GM13977 (cell line): ENCODE data around the gene ADAMTSL5.
A peak's percentile ranks its signal among the peaks of the same experiment; 100 is the strongest.

Experiments
- DNase-seq: peaks from one replicate; pipeline ENCODE4 v3.0.0; 2012; ENCODE audit warnings: low spot score
- in situ Hi-C: fragments of 300-500 bp; cut with MboI; formaldehyde crosslinking; loops from one replicate; pipeline ENCODE4 v1.12.0; 2022; ENCODE audit warnings: low sequenced_read_pairs, low pct_unique_long_range_greater_than_20kb, mixed read lengths, inconsistent platforms; ENCODE audit not compliant: unreplicated experiment
- TF ChIP-seq, protein P1 (sequence below): IDR thresholded peaks from 2 replicates; pipeline ENCODE4 v1.5.1; 2012; ENCODE audit warnings: mild to moderate bottlenecking, control low read depth; ENCODE audit not compliant: insufficient read depth; ENCODE audit errors: extremely low read depth, missing control alignments

Gene ADAMTSL5

DNA sequence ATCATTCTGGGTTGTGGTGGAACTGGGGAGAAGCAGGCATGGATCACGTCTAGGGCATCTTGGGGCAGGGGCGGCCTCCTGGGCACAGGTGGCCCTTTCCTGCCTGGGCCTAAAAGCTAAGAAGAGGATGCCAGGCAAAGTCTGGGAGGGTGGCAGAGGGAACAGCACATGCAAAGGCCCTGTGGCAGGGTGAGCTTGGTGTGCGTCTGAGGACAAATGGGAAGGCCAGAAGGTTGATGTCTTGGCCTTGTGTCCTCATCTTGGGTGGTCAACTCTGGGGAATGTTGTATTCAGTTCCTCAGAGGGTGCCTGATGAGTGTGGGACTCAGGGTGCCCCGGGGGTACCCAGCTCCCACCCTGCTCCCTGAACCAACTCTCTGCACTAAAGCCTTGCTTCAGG lies 5.7 kb upstream of the ADAMTSL5 start:
- in situ Hi-C loops: no loop called here
- no peak for DNase-seq
- TF ChIP-seq, protein P1, sequence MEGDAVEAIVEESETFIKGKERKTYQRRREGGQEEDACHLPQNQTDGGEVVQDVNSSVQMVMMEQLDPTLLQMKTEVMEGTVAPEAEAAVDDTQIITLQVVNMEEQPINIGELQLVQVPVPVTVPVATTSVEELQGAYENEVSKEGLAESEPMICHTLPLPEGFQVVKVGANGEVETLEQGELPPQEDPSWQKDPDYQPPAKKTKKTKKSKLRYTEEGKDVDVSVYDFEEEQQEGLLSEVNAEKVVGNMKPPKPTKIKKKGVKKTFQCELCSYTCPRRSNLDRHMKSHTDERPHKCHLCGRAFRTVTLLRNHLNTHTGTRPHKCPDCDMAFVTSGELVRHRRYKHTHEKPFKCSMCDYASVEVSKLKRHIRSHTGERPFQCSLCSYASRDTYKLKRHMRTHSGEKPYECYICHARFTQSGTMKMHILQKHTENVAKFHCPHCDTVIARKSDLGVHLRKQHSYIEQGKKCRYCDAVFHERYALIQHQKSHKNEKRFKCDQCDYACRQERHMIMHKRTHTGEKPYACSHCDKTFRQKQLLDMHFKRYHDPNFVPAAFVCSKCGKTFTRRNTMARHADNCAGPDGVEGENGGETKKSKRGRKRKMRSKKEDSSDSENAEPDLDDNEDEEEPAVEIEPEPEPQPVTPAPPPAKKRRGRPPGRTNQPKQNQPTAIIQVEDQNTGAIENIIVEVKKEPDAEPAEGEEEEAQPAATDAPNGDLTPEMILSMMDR: no peak

DNA sequence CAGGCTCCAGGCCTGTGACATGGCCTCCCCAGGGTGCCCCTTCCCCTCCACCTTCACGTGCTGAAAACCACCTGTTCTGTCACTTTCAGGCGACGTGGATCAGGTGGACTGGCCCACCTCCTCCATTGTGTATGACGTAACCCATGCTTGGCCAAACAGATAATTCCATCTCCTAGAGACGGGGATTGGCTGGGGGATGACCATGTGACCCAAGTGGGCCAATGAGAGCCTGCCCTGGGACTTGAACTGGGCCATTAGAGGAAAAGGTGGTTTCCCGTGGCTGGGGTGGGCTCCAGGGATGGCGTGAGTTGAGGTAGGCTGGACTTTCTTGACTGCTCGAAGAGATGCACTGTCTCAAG lies 3.6 kb upstream of the ADAMTSL5 start:
- no peak for DNase-seq
- TF ChIP-seq, protein P1: no peak
- in situ Hi-C loops: no loop called here

DNA sequence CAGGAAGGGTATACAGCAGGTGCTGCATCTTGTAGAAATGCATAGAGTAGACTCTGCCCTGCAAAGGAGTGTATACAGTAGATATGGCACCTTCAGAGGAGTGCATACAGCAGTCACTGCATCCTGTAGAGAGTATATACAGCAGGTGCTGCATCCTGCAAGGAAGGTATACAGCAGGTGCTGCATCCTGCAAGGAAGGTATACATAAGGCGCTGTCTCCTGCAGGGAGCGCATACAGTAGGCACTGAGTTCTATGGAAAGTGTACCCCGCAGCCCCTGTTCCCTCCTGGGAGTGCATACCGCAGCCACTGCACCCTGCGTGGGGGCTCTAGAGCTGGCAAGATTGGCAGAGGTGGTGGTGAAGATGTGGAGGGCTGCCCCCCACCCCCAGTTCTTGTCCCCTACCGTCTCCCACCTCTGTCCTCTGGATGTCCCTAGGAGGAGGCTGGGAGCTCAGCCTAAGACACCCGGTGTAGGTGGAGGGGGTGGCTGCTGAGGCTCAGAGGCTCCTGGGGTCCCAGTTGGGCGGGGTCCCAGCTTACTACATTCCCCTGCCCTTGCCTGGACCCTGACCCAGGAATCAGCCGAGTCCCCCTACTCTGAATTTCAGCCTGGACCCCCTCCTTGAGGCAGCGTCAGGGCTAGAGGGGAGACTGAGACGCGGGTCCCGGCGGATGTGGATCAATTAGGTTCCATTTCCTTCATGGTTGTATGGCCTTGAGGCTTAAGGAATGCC lies 2.3 kb upstream of the ADAMTSL5 start:
- TF ChIP-seq, protein P1: no peak
- DNase-seq: no peak
- in situ Hi-C loops: no loop called here

DNA sequence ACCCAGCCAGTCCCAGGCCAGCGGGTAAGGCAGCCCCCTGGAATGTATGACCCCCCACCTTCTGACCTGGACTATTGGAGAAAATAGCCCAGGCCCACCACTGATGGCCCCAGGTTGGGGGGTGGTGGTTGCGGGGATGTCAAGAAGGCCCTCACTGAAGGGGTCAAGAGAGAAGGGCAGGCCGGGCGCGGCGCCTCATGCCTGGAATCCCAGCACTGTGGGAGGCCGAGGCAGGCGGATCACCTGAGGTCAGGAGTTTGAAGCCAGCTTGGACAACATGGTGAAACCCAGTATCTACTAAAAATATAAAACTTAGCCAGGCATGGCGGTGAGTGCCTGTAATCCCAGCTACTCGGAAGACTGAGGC lies 1.5 kb upstream of the ADAMTSL5 start:
- in situ Hi-C loops: no loop called here
- TF ChIP-seq, protein P1: no peak
- no peak for DNase-seq

DNA sequence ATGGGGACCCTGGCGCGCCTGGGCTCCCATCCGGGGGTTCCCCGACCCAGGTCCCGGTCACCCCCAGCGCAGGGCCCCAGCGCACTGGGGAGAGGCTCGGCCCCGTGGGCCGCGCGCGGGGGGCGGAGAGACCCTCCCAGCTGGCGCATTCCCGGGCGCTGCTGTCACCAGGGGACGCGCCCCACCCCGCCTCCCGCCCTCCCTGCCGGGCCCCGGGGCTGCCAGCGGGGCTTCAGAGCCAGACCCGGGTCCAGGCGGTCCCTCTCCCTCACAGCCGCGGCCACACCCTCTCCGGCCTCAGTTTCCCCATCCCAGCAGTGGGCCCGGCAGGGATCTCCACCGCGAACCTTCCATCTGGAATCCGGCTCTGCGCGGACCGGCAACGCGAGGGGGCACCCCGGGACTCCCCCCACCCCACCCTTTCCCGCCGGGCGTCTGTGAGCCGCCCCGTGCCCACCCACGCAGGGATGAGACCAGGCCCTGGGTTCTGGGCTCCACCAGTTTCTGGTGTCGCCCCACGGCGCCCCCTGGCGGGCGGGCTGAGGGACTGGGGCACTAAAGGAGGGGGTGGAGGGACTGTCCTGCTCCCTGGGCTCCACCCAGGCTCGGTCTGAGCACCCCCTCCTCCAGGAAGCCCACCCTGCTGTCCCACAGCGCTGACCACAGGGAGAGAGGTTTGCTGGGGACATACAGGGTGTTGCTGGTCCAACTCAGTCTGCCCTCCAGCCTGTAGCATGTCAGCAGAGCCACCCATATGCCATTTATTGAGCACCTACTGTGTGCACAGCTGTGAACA lies 878 bp upstream of the ADAMTSL5 start:
- DNase-seq: peak; percentile 79
- TF ChIP-seq, protein P1: peak; percentile 77
- in situ Hi-C loops: no loop called here

DNA sequence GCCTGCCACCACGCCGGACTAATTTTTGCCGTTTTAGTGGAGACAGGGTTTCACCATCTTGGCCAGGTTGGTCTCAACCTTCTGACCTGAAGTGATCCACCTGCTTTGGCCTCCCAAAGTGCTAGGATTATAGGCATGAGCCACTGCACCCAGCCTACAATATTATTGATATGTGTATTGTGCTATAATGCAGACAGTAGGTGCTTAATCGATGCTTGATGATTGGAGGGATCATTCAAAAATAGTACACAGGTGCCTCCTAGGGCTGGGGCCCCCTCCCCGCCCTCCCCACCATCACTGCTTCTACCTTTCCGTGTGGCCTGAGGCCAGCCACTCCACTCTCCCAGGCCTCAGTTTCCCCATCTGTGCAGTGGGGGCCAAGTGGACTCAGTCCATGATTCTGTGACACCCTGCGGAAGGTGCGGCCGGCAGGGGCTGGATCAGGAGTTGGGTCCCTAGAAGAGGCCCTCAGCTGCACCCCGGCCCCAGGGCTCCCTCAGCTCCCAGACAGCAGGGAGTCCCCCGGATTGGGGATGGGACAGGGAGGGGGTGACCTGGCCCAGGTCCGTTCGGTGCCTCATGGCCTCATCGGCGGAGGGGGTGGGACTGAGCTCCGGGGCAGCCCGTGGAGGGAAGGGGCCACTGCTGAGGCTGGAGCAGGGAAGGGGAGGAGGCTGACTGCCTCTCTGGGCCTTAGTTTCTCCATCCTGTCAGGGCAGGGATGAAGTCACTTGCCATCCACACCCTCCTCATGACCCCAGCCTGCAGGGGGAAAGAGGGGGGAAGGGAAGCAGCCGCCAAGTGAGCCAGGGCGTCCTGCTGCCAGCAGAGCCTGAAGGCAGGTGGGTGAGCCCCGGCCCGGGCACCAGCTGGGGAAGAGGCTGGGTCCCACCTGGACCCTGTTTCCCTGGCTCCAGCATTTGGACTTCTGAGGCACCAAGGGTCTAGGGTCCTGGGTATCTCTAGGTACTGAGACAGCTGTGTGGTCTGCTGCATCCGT lies 1.2 kb downstream of the ADAMTSL5 start:
- DNase-seq: no peak
- in situ Hi-C loops: no loop called here
- TF ChIP-seq, protein P1: no peak
